Measurements from ENCODE around the gene PROM2. TPM values are rescaled to one million over a fixed set of nuclear protein-coding genes. Genes with fewer than 3 reads are reported as not detected.
A peak's percentile ranks its signal among the peaks of the same experiment; 100 is the strongest.

PROM2 gene
- polyA plus RNA-seq, 1 donor (not counting 4 experiments of a cell fraction or from before 2014, with no cell fraction given), result 11.4 TPM

DNA sequence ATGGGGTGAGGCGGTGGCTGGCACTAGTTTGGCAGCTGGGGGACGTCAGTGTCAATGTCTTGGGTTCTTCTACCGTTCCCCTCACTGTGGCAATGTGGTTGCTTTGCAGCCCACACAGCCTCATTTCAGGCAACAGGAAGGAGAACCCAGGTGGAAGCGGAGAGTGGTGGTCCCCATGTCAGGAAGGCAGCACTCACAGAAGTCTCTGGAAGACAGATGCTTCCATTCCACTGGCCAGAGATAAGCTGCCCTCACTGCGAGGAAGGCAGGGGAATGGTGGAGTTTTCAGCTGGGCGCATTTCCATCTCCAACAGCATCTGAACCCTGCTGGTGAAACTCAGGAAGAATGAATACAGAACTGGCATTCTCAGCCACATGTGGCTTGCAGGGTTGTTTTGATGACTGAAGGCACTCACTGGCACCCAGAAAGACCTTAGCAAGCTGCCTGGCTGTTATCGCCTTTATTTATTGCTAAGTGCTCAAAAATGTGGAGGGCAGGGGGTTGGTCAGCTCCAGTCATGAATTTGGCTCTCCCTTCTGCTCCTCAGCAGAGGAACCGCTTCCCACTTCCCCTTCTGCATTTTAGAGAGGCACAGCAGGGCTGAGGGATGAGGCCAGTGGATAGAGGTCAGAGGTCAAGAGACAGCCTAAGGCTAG lies 42.3 kb downstream of the PROM2 start:
- TF ChIP-seq EZH2 (IDR thresholded peaks at IDR 0.05; ENCODE audit: low read length) (no peak), CTCF (optimal IDR thresholded peaks at IDR 0.05 in 1 of 3, IDR thresholded peaks at IDR 0.05 in 1 of 3, conservative IDR thresholded peaks at IDR 0.05 in 1 of 3; ENCODE audit: extremely low read depth in 1 of 3, insufficient read depth in 2 of 3, low read length in 3 of 3) (peak in 1 of 3 experiments; percentile 19)
- Histone ChIP-seq H3K79me2 (ENCODE audit: control insufficient read depth, insufficient read depth, low read length) (no peaks in the 10 kb centered on the region), H3K27me3 (ENCODE audit: control insufficient read depth, extremely low read depth, insufficient read depth, low read length) (peaks cover 60% of the 10 kb centered on the region), H3K4me1 (ENCODE audit: control insufficient read depth, extremely low read depth, insufficient read depth, low read length) (peaks cover 38% of the 10 kb centered on the region), H3K4me3 (ENCODE audit: control insufficient read depth in 2 of 3, extremely low read depth in 1 of 3, insufficient read depth in 2 of 3, low read depth in 1 of 3, low read length in 3 of 3) (no peak overlapping the region), H3K36me3 (ENCODE audit: control insufficient read depth in 2 of 2, extremely low read depth in 1 of 2, insufficient read depth in 2 of 2, low read length in 2 of 2) (no peaks in the 10 kb centered on the region), H4K20me1 (ENCODE audit: control insufficient read depth, extremely low read depth, insufficient read depth, low read length) (peaks cover 3% of the 10 kb centered on the region), H3K9me3 (ENCODE audit: control insufficient read depth, low read depth, low read length) (no peaks in the 10 kb centered on the region), H3K4me2 (ENCODE audit: control insufficient read depth, extremely low read depth, insufficient read depth, low read depth, low read length) (peak overlapping the region; percentile 71), H2AFZ (ENCODE audit: control insufficient read depth, low read length) (no peak overlapping the region), H3K9me1 (ENCODE audit: control insufficient read depth, extremely low read depth, insufficient read depth, low read length) (peaks cover 2% of the 10 kb centered on the region), H3K9ac (ENCODE audit: control insufficient read depth, extremely low read depth, insufficient read depth, low read length) (no peak overlapping the region), H3K27ac (ENCODE audit: control insufficient read depth, insufficient read depth, low read length) (no peak overlapping the region)
- no peak for DNase-seq (ENCODE audit: low read depth, low spot score)
- dilution Hi-C loops (cut with MboI; ENCODE audit: extremely low pct_ligation_motif_present, low sequenced_read_pairs), result no loop called here
- no peak for FAIRE-seq

DNA sequence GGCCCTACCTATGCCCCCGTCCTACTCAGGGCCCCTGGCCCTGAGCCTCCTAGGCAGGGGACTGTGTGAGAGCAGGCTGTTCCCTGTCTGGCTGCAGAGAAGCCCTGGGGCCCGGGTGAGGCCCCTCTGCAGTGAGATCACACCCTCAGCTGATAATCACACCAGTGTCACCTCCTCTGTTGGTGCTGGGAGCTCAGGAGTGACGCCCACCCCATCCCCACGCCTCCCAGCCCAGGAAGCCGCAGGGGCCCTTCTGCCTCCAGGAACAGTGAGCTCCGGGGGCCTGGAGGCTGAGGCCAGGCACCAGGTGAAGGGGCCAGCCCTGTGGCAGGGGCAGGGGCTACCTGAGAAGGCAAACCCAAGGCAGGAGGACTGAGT lies 42.9 kb downstream of the PROM2 start:
- Histone ChIP-seq H4K20me1 (ENCODE audit: control insufficient read depth, extremely low read depth, insufficient read depth, low read length) (peaks cover 3% of the 10 kb centered on the region), H3K36me3 (ENCODE audit: control insufficient read depth in 2 of 2, extremely low read depth in 1 of 2, insufficient read depth in 2 of 2, low read length in 2 of 2) (no peaks in the 10 kb centered on the region), H3K9me3 (ENCODE audit: control insufficient read depth, low read depth, low read length) (no peaks in the 10 kb centered on the region), H3K9me1 (ENCODE audit: control insufficient read depth, extremely low read depth, insufficient read depth, low read length) (peaks cover 2% of the 10 kb centered on the region), H3K4me1 (ENCODE audit: control insufficient read depth, extremely low read depth, insufficient read depth, low read length) (peaks cover 38% of the 10 kb centered on the region), H3K27ac (ENCODE audit: control insufficient read depth, insufficient read depth, low read length) (no peak overlapping the region), H3K79me2 (ENCODE audit: control insufficient read depth, insufficient read depth, low read length) (no peaks in the 10 kb centered on the region), H3K4me3 (ENCODE audit: control insufficient read depth in 2 of 3, extremely low read depth in 1 of 3, insufficient read depth in 2 of 3, low read depth in 1 of 3, low read length in 3 of 3) (no peak overlapping the region), H3K9ac (ENCODE audit: control insufficient read depth, extremely low read depth, insufficient read depth, low read length) (no peak overlapping the region), H3K4me2 (ENCODE audit: control insufficient read depth, extremely low read depth, insufficient read depth, low read depth, low read length) (peak overlapping the region; percentile 71), H2AFZ (ENCODE audit: control insufficient read depth, low read length) (no peak overlapping the region), H3K27me3 (ENCODE audit: control insufficient read depth, extremely low read depth, insufficient read depth, low read length) (peaks cover 60% of the 10 kb centered on the region)
- dilution Hi-C loops (cut with MboI; ENCODE audit: extremely low pct_ligation_motif_present, low sequenced_read_pairs), result no loop called here
- DNase-seq (ENCODE audit: low read depth, low spot score) (peak; percentile 49), FAIRE-seq (no peak)
- TF ChIP-seq CTCF (optimal IDR thresholded peaks at IDR 0.05 in 1 of 3, IDR thresholded peaks at IDR 0.05 in 1 of 3, conservative IDR thresholded peaks at IDR 0.05 in 1 of 3; ENCODE audit: extremely low read depth in 1 of 3, insufficient read depth in 2 of 3, low read length in 3 of 3) (no peak), EZH2 (IDR thresholded peaks at IDR 0.05; ENCODE audit: low read length) (no peak)

Measured in keratinocyte (primary cell).